GM06990 (cell line): ENCODE measurements around the gene C11orf68.

Source experiments
- DNase-seq: peaks from one replicate; pipeline ENCODE4 v3.0.0-alpha.2; 2011; ENCODE audit not compliant: insufficient read length; ENCODE audit errors: extremely low read depth
- H3K27me3 ChIP-seq: replicated peaks from 2 replicates; pipeline ENCODE4 v1.6.0; 2011; ENCODE audit warnings: low read length; ENCODE audit not compliant: control insufficient read depth, insufficient read depth
- H3K36me3 ChIP-seq: 2 replicates; pipeline ENCODE4 v1.5.1; 2011; ENCODE audit warnings: low read length; ENCODE audit not compliant: control insufficient read depth, insufficient read depth
- H3K4me3 ChIP-seq: replicated peaks from 2 replicates; pipeline ENCODE4 v1.5.1; 2011; ENCODE audit warnings: low read depth, mild to moderate bottlenecking, control low read depth, low read length
- TF ChIP-seq, protein P1 (sequence below): IDR thresholded peaks from 2 replicates; pipeline ENCODE4 v1.5.1; 2011; ENCODE audit warnings: low read length, control low read depth, mild to moderate bottlenecking, inconsistent platforms; ENCODE audit not compliant: insufficient read depth, poor library complexity, severe bottlenecking

Gene C11orf68

DNA sequence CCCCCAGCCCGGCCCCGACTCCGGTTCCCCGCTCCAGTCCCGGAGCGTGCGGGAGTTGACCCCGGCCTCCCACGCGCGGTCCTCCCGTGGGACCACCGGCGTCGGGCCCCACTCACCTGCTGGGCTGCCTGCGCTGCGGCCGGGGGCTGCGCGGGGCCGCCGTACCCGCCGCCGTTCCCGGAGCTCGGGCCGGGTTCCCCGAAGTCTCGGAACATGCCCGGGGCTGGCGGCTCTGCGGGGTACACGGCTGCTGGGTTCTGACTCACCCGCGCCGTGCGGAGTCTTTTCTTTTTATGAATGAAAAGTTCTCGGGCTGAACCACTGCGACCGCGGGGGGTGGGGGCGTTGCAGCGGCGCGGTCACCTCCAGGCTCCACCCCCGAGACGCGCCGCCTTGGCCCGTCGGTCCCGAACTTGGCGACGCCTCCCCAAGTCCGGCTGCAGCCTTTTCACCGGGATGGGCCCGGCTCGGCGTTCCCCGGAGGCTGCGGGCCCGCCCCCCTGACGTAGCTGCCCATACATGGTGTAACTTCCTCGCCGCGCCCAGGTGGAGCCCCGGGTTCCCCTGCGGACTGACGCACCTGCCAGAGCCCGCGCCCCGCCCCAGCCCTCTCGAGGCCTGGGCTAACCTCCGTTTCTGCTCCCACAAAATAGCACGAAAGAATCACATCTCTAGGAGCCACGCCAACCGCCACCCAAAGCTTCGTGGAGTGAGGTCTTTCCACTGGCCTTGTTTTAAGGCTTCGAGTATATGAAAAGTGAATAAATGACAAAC lies 18.6 kb downstream of the C11orf68 start, which contains the start of gene FOSL1:
TSS of gene FOSL1 (minus strand) at position 264 of the 774 bp plus-strand sequence. CDS start at position 215, 49 bp downstream.
- Histone ChIP-seq H3K27me3 (no peaks in the 10 kb centered on the region; the same call in 1 of the 2 replicates), H3K36me3 (no peaks in the 10 kb centered on the region; the same call in none of the 2 replicates), H3K4me3 (peak within 1 kb of the TSS; percentile 89)
- TF ChIP-seq, protein P1, sequence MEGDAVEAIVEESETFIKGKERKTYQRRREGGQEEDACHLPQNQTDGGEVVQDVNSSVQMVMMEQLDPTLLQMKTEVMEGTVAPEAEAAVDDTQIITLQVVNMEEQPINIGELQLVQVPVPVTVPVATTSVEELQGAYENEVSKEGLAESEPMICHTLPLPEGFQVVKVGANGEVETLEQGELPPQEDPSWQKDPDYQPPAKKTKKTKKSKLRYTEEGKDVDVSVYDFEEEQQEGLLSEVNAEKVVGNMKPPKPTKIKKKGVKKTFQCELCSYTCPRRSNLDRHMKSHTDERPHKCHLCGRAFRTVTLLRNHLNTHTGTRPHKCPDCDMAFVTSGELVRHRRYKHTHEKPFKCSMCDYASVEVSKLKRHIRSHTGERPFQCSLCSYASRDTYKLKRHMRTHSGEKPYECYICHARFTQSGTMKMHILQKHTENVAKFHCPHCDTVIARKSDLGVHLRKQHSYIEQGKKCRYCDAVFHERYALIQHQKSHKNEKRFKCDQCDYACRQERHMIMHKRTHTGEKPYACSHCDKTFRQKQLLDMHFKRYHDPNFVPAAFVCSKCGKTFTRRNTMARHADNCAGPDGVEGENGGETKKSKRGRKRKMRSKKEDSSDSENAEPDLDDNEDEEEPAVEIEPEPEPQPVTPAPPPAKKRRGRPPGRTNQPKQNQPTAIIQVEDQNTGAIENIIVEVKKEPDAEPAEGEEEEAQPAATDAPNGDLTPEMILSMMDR = no peak
- DNase-seq = peak; percentile 93

DNA sequence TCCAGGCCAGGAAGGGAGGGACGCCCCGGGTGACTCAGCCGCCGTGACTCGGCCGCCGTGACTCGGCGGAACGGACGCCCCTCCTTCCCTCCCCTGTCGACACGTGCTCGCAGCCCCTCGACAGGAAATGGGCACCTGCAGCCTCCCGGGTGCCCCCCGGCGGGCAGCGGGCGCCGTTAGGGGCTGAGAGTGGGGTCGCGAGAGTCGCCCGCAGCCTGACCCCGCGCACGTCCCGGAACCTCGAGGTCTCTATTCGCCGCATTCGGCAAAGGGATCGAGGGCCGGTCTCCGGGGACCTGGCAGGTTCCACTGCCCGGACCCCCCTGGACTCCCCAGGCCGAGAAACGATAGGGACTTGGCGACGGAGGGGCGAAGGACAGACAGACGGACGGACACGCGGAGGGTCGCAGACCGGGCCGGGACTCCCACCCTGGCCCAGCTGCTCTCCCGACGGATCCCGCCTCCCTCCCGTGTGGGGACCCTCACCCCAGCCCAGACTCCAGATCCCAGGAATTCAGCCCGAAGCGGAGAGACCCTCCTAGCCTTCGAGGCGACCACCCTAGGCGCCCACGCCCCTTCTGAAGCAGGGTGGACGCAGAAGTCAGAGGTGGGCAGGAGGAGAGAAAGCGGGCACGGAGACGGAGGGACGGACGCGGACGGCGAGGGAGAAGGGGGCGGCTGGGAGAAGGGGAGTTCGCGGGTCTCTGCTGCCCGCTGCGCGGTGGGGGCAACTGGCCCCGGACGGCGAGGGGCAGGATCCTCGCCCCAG lies 19.3 kb downstream of the C11orf68 start:
- H3K27me3 ChIP-seq = no peaks in the 10 kb centered on the region; the same call in 1 of the 2 replicates
- DNase-seq = peak; percentile 63
- H3K36me3 ChIP-seq = no peaks in the 10 kb centered on the region; the same call in none of the 2 replicates
- peak overlapping the region; percentile 89 for H3K4me3 ChIP-seq
- TF ChIP-seq, protein P1 = peak; percentile 21

DNA sequence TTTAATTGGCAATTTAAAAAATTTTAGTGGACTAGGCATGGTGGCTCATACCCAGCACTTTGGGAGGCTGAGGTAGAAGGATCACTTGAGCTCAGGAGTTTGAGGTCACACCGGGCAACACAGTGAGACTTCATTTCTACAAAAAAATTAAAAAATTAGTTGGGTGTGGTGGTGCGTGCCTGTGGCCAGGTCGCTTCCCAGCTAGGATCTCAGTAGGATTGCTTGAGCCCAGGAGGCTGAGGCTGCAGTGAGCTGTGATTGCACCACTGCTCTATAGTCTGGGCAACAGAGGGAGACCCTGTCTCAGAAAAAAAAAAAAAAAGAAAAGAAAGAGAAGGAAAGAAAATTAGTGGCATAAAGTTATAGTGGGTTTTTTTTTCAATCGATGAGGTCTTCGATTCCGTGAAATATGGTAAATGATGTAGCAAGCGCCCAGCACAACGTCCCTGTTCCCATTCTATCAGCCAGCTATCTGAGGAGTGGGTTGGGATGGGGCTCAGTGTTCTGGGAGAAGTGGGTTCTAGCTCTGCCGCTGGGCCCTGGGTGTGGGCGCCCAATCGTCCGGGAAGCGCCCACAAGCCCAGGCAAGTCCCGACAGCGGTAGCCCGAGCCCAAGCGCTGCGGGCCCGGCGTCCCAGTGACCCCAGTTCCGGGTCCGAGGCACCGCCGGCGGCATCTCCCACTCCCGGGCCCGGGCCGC lies 20.1 kb downstream of the C11orf68 start:
- peak overlapping the region; percentile 89 for H3K4me3 ChIP-seq

DNA sequence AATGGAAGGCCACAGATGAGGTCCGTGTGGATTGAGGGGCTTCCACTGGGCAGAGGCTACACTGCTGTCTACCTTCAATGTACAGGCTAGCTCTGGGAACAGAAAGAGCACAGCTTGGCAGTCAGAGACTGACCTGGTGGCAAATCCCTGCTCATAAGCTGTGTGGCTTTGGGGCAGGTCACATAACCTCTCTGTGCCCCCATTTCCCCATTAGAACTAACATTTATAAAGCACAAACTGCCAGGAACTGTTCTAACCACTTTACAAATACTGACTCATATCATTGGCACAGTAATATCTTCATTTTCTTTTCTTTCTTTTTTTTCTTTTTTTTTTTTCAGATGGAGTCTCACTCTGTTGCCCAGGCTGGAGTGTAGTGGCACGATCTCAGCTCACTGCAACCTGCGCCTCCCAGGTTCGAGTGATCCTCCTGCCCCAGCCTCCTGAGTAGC lies 21.8 kb downstream of the C11orf68 start:
- H3K27me3 ChIP-seq = no peaks in the 10 kb centered on the region
- no peak overlapping the region for H3K4me3 ChIP-seq
- no peaks in the 10 kb centered on the region; the same call in none of the 2 replicates for H3K36me3 ChIP-seq
- TF ChIP-seq, protein P1 = no peak
- no peak for DNase-seq

More for the DNA sequence above, 20.1 kb downstream of the C11orf68 start:
- TF ChIP-seq, protein P1 = no peak
- Histone ChIP-seq H3K27me3 (no peaks in the 10 kb centered on the region; the same call in 1 of the 2 replicates), H3K36me3 (no peaks in the 10 kb centered on the region; the same call in none of the 2 replicates)
- DNase-seq = no peak
